Naive B cell (primary cell): Measurements from ENCODE around the gene KSR2. TPM values are rescaled to one million over a fixed set of nuclear protein-coding genes. Genes with fewer than 3 reads are reported as not detected.
"Not testable (repeated sequence)": the region's sequence is repeated elsewhere in the genome, so short reads cannot be mapped to it uniquely, and the experiment has no call there.

Experiments
- ATAC-seq, 2 donors: fragments of 150-1000 bp; cut with Tn5 transposase; 2 replicates each; pipeline ENCODE4 v1.10.0; 2021; ENCODE audit warnings: low read depth in 2 of 2, mild to moderate bottlenecking in 2 of 2, moderate library complexity in 2 of 2
- DNase-seq: peaks from one replicate; pipeline ENCODE4 v3.0.0; 2022
- H3K27ac Mint-ChIP-seq, 6 donors: one replicate each; pipeline ENCODE4 v1.8.0; 2020 to 2022; ENCODE audit warnings: mild to moderate bottlenecking in 6 of 6, mixed read lengths in 6 of 6, moderate library complexity in 5 of 6, inconsistent platforms in 2 of 6
- H3K27me3 Mint-ChIP-seq, 3 donors: one replicate each; pipeline ENCODE4 v1.8.0; 2021 to 2022; ENCODE audit warnings: mixed read lengths in 3 of 3, mild to moderate bottlenecking in 1 of 3
- H3K36me3 Mint-ChIP-seq, 2 donors: one replicate each; pipeline ENCODE4 v1.8.0; 2020 to 2022; ENCODE audit warnings: mixed read lengths in 2 of 2, inconsistent platforms in 1 of 2, mild to moderate bottlenecking in 1 of 2
- H3K4me1 Mint-ChIP-seq, 3 donors: one replicate each; pipeline ENCODE4 v1.8.0; 2020 to 2022; ENCODE audit warnings: mixed read lengths in 3 of 3, inconsistent platforms in 1 of 3, mild to moderate bottlenecking in 1 of 3, moderate library complexity in 1 of 3
- H3K4me3 Mint-ChIP-seq, 8 donors: one replicate each; pipeline ENCODE4 v1.8.0; 2020 to 2022; ENCODE audit warnings: mild to moderate bottlenecking in 8 of 8, mixed read lengths in 8 of 8, moderate library complexity in 8 of 8, inconsistent platforms in 2 of 8
- H3K9me3 Mint-ChIP-seq, 7 donors: one replicate each; pipeline ENCODE4 v1.8.0; 2020 to 2022; ENCODE audit warnings: mixed read lengths in 7 of 7, mild to moderate bottlenecking in 5 of 7, inconsistent platforms in 2 of 7, moderate library complexity in 1 of 7
- polyA plus RNA-seq, 6 donors: library from polyadenylated mRNA; unstranded; fragments of 300-500 nt; fragmentation: Illumina TruSeq; gene quantifications; one replicate each; pipeline ENCODE4 v1.2.3, GENCODE V29; 2021; ENCODE audit warnings: low read depth in 6 of 6

Gene KSR2
- polyA plus RNA-seq, 6 donors from 2014 or later, result not detected

- DNase-seq (no peak), ATAC-seq (no peak)
- H3K9me3 Mint-ChIP-seq, result peaks cover 0 to 8% (median 0%) of the 10 kb centered on the region in 7 donors
- H3K27ac Mint-ChIP-seq, result no peak overlapping the region
- no peaks in the 10 kb centered on the region for H3K4me1 Mint-ChIP-seq
- peaks cover 12 to 29% (median 23%) of the 10 kb centered on the region in 3 donors for H3K27me3 Mint-ChIP-seq
- no peaks in the 10 kb centered on the region for H3K36me3 Mint-ChIP-seq
- peak overlapping the region in 1 of 8 donors; percentile 57 for H3K4me3 Mint-ChIP-seq
These were observed 159.3 kb downstream of the KSR2 start for GRCh38 chr12:117809509-117809908.

GRCh38 chr12:117807946-117808345 lies 160.8 kb downstream of the KSR2 start:
- H3K27me3 Mint-ChIP-seq, result peaks cover 12 to 27% (median 23%) of the 10 kb centered on the region in 3 donors
- no peaks in the 10 kb centered on the region for H3K9me3 Mint-ChIP-seq
- H3K4me3 Mint-ChIP-seq, result peak overlapping the region in 1 of 8 donors; percentile 15
- no peaks in the 10 kb centered on the region for H3K4me1 Mint-ChIP-seq
- DNase-seq, result no peak
- H3K27ac Mint-ChIP-seq, result no peak overlapping the region
- H3K36me3 Mint-ChIP-seq, result no peaks in the 10 kb centered on the region
- no peak for ATAC-seq

DNA sequence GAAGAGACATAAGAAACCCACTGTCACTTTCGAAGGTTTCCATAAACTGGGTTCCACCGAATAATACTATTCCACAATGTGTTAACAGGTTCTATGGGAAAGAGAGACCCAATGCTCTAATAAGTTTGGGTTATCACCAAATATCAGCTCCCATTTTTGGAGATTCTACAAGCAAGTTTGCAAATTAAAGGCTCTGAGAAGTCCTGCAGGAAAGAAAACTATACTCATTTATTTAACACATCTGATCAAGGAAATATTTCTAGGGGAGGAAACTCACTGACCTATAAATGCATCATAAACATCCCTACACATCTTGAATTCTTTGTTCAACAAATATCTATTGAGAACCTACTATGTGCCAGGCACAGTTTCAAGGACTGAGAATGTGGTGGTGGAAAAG lies 161.4 kb downstream of the KSR2 start:
- Mint-ChIP-seq H3K9me3 (no peaks in the 10 kb centered on the region), H3K27me3 (peaks cover 12 to 24% (median 23%) of the 10 kb centered on the region in 3 donors), H3K4me3 (no peak overlapping the region), H3K27ac (no peak overlapping the region), H3K36me3 (no peaks in the 10 kb centered on the region), H3K4me1 (no peaks in the 10 kb centered on the region)
- DNase-seq (no peak), ATAC-seq (no peak)

- H3K27me3 Mint-ChIP-seq, result peaks cover 12 to 20% (median 19%) of the 10 kb centered on the region in 3 donors
- no peaks in the 10 kb centered on the region for H3K9me3 Mint-ChIP-seq
- H3K4me1 Mint-ChIP-seq, result no peaks in the 10 kb centered on the region
- no peak overlapping the region for H3K4me3 Mint-ChIP-seq
- DNase-seq (no peak), ATAC-seq (no peak)
- no peaks in the 10 kb centered on the region for H3K36me3 Mint-ChIP-seq
- H3K27ac Mint-ChIP-seq, result no peak overlapping the region
These were observed 162.9 kb downstream of the KSR2 start for GRCh38 chr12:117805865-117806264.

- H3K36me3 Mint-ChIP-seq, result peaks cover 0 to 4% of the 10 kb centered on the region in 2 donors
- no peaks in the 10 kb centered on the region for H3K4me1 Mint-ChIP-seq
- DNase-seq (no peak), ATAC-seq (no peak)
- H3K27me3 Mint-ChIP-seq, result peaks cover 0 to 7% (median 0%) of the 10 kb centered on the region in 3 donors
- H3K27ac Mint-ChIP-seq, result no peak overlapping the region
- peaks cover 0 to 6% (median 2%) of the 10 kb centered on the region in 7 donors for H3K9me3 Mint-ChIP-seq
- no peak overlapping the region for H3K4me3 Mint-ChIP-seq
These were observed 165.8 kb downstream of the KSR2 start for GRCh38 chr12:117803001-117803400.

- not testable (repeated sequence) for H3K36me3 Mint-ChIP-seq, DNase-seq, H3K4me1 Mint-ChIP-seq, H3K4me3 Mint-ChIP-seq, H3K27me3 Mint-ChIP-seq, H3K27ac Mint-ChIP-seq, H3K9me3 Mint-ChIP-seq, ATAC-seq
These were observed 168.1 kb downstream of the KSR2 start for GRCh38 chr12:117800711-117801110.

GRCh38 chr12:117797202-117797601 lies 171.6 kb downstream of the KSR2 start:
- no peak for ATAC-seq
- Mint-ChIP-seq H3K27ac (no peak overlapping the region), H3K9me3 (peaks cover 0 to 6% (median 5%) of the 10 kb centered on the region in 7 donors), H3K27me3 (no peaks in the 10 kb centered on the region), H3K36me3 (peaks cover 0 to 4% of the 10 kb centered on the region in 2 donors), H3K4me1 (no peaks in the 10 kb centered on the region), H3K4me3 (no peak overlapping the region)
- no peak for DNase-seq

DNA sequence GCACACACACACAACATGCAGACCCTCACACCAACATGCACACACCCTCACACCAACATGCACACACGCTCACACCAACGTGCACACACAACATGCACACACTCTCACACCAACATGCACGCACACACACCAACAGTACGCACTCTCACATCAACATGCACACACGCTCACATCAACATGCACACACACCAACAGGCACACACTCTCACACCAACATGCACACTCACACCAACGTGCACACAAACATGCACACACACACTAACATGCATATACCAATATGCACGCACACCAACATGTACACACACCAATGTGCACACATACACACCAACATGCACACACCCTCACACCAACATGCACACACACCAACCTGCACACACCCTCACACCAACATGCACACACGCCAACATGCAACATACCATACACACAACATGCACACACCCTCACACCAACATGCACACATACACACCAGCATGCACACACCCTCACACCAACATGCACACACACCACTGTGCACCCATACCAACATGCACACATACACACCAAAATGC lies 175.8 kb downstream of the KSR2 start:
- no peak overlapping the region for H3K27ac Mint-ChIP-seq
- H3K4me3 Mint-ChIP-seq, result no peak overlapping the region
- H3K27me3 Mint-ChIP-seq, result no peaks in the 10 kb centered on the region
- H3K36me3 Mint-ChIP-seq, result no peaks in the 10 kb centered on the region
- no peak for ATAC-seq
- H3K4me1 Mint-ChIP-seq, result no peaks in the 10 kb centered on the region
- DNase-seq, result no peak
- H3K9me3 Mint-ChIP-seq, result peaks cover 0 to 6% (median 0%) of the 10 kb centered on the region in 7 donors

DNA sequence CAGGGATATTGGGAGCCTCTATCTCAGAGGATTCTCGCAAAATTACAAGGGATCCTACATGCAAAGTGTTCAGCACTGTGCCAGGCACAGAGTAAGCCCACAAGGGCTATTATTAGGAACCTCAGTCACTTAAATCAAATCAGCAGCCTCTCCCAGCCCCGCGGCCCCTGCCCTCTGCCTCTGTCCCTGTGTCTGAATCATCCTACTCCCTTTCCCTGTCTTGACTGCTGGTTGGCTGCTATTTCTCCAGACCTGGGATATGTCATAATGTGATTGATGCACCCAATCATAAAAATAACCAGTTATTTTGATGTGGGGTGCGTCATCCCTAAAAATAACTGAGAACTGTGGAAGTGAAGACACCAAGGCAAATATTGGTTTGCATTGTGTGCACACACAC lies 176.3 kb downstream of the KSR2 start:
- DNase-seq (no peak), ATAC-seq (no peak)
- no peaks in the 10 kb centered on the region for H3K4me1 Mint-ChIP-seq
- H3K27me3 Mint-ChIP-seq, result no peaks in the 10 kb centered on the region
- peaks cover 0 to 6% (median 0%) of the 10 kb centered on the region in 7 donors for H3K9me3 Mint-ChIP-seq
- no peaks in the 10 kb centered on the region for H3K36me3 Mint-ChIP-seq
- no peak overlapping the region for H3K4me3 Mint-ChIP-seq
- no peak overlapping the region for H3K27ac Mint-ChIP-seq

DNA sequence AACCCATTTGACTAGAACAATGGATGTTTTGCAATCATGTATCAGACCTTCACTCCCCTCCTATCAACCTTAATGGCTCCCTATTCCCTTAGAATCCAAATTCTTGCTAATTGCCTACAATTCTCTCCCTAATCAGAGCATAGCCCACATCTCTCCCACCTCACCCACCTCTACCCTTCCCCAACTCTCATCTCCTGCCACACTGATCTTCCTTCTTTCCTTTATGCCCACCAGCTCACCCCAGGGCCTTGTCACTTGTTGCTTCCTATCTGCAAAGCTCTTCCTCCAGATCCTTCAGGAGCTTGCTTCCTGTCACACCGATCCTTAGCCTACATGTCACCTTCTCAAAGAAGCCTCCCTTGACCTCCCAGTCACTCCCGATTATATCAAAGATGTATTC lies 177.8 kb downstream of the KSR2 start:
- Mint-ChIP-seq H3K4me3 (no peak overlapping the region), H3K27ac (no peak overlapping the region), H3K4me1 (no peaks in the 10 kb centered on the region), H3K9me3 (peaks cover 0 to 5% (median under 1%) of the 10 kb centered on the region in 7 donors), H3K36me3 (no peaks in the 10 kb centered on the region), H3K27me3 (peaks cover 0 to 6% (median 4%) of the 10 kb centered on the region in 3 donors)
- ATAC-seq (no peak), DNase-seq (no peak)

GRCh38 chr12:117790198-117790597 lies 178.6 kb downstream of the KSR2 start:
- no peak for DNase-seq
- no peaks in the 10 kb centered on the region for H3K4me1 Mint-ChIP-seq
- ATAC-seq, result no peak
- H3K36me3 Mint-ChIP-seq, result no peaks in the 10 kb centered on the region
- H3K9me3 Mint-ChIP-seq, result peaks cover 0 to 10% (median 6%) of the 10 kb centered on the region in 7 donors
- no peak overlapping the region for H3K4me3 Mint-ChIP-seq
- no peak overlapping the region for H3K27ac Mint-ChIP-seq
- peaks cover 0 to 6% (median 4%) of the 10 kb centered on the region in 3 donors for H3K27me3 Mint-ChIP-seq

DNA sequence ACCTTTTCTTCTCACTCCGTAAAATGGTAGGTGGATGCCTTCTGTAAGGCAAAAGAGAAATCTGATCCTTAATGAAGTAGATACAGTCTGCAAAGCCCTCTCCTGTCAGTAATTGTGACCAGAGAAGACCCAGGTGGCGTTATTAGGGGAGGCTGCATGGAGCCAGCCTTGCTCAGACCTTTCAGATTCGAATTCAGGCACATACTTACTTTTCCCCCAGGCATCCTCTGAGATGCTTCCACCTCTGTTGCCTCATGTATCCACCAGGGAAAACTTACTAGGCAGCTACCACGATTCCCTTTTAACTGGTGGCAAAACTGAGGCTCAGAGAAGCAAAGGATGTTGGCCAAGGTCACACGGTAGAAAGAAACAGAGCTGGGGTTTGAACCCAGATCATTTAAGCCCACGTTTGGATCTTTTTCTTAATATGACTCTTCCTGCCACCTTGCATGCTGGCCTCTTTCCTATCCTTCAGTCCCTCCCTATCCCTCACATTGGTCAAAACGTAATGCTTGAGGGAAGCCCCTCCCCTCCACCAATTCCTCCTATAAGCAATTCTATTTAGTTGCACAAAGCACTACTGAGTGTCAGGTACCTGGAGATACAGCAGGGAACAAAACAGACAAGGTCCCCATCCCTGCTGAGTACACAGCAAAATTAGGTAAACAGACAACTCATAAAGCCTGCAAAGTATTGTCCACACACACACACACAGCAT lies 179.4 kb downstream of the KSR2 start:
- Mint-ChIP-seq H3K36me3 (no peaks in the 10 kb centered on the region), H3K4me3 (no peak overlapping the region), H3K4me1 (no peaks in the 10 kb centered on the region), H3K9me3 (peaks cover 3 to 15% (median 8%) of the 10 kb centered on the region in 7 donors), H3K27me3 (peaks cover 0 to 6% (median 4%) of the 10 kb centered on the region in 3 donors), H3K27ac (no peak overlapping the region)
- ATAC-seq (no peak), DNase-seq (no peak)

GRCh38 chr12:117778656-117779055 lies 190.1 kb downstream of the KSR2 start:
- Mint-ChIP-seq H3K9me3 (peaks cover 0 to 4% (median 2%) of the 10 kb centered on the region in 7 donors), H3K4me1 (no peaks in the 10 kb centered on the region), H3K27me3 (peaks cover 5 to 8% (median 7%) of the 10 kb centered on the region in 3 donors), H3K4me3 (no peak overlapping the region), H3K27ac (no peak overlapping the region), H3K36me3 (no peaks in the 10 kb centered on the region)
- DNase-seq, result no peak
- ATAC-seq, result no peak
